HT-29 (cell line): ENCODE data around the gene SLC17A2. TPM values are rescaled to one million over a fixed set of nuclear protein-coding genes. Genes with fewer than 3 reads are reported as not detected.
"Not testable (repeated sequence)": the region's sequence is repeated elsewhere in the genome, so short reads cannot be mapped to it uniquely, and the experiment has no call there.

Source experiments
- DNase-seq: peaks from one replicate; pipeline ENCODE4 v3.0.0-alpha.2; 2015; ENCODE audit warnings: low spot score
- total RNA-seq: library from RNA; depleted of rRNA; stranded (reverse); fragments of >200 nt; shearing (Covaris generic); gene quantifications from 2 replicates; pipeline ENCODE4 v1.2.3, GENCODE V29; 2014

Gene SLC17A2
- total RNA-seq, 1 experiment from 2014 or later = not detected

DNA sequence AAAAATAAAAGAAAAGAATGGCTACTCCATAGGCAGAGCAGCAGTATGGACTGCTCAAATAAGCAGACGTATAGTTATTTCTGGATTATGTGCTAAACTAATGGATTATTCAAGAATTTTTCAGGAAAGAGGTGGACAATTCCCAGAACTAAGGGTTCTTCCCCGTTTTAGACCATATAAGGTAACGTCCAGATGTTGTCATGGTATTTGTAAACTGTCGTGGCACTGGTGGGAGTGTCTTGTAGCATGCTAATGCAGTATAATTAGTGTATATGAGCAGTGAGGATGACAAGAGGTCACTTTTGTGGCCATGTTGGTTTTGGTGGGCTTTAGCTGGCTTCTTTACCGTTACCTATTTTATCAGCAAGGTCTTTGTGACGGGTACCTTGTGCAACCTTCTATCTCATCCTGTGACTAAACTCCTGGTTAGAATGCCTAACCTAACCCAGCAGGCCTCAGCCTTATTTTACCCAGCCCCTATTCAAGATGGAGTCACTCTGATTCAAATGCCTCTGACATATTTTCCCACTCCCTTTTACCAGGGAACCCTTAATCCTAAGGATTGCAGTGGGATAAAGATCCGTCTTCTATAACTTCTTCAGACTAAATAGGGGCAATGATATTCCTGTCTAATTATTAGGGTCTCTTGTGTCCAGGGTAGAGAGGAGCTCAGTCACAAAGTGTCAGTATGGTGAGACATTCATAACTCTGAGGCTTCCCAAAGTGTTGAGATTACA lies 21.0 kb upstream of the SLC17A2 start:
- DNase-seq = no peak

DNA sequence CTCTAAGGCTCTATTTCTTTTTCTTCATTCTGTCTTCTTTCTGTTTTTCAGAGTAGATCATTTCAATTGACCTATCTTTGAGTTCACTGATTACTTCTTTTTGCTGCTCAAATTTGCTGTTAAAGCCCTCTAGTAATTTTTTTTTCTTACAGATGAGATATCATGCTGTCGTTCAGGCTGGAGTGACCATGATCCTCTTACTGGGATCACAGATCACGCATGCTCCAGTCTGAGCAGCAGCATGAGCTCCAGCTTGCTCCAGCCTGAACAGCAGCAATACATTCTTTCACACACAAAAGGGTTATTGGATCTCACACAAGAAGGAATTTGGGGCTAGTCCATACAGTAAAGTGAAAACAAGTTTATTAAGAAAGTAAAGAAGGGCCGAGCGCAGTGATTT lies 19.8 kb upstream of the SLC17A2 start:
- DNase-seq = no peak

DNA sequence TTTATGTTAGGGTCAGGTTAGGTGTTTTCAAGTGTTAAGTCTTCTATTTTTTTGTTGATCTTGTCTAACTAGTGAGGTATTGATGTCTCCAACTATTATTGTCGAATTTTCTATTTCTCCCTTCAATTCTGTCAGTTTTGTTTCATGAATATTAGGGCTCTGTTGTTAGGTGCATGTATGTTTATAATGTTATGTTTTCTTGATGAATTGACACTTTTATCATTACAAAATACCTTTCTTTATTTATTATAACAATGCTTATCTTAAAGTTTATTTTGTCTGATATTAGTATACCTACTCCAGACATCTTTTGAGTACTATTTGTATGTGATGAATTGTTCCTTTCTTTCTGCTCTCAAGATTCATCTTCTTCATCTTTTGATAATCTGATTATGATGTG lies 19.2 kb upstream of the SLC17A2 start:
- DNase-seq = no peak

DNA sequence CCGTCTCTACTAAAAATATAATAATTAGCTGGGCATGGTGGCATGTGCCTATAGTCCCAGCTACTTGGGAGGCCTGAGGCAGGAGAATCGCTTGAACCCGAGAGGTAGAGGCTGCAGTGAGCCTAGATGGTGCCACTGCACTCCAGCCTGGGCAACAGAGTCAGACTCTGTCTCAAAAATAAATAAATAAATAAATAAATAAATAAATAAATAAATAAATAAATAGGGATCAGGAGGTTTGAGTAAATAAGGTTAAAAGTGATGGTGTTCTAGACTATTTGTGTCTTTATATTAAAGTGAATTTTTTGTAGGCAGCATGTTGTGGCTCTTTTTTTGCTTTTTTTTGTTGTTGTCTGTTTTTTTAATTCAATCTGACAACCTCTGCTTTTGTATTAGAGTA lies 17.0 kb upstream of the SLC17A2 start:
- not testable (repeated sequence) for DNase-seq

DNA sequence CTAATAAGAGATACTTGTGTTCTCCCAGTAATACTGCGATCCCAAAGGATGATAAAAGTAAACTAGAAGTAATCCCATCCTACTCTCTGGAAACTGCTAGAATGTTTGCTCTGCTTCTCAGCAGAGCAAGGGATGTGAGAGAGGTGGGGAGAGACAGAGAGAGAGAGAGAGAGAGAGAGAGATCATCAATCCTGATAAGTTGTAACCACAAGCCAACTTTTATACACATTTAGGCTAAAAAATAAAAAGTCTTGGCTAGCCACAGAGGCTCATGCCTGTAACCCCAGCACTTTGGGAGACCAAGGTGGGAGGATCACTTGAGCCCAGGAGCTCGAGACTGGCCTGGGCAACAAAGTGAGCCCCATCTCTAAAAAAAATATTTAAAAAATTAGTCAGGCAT lies 16.1 kb upstream of the SLC17A2 start:
- no peak for DNase-seq

DNA sequence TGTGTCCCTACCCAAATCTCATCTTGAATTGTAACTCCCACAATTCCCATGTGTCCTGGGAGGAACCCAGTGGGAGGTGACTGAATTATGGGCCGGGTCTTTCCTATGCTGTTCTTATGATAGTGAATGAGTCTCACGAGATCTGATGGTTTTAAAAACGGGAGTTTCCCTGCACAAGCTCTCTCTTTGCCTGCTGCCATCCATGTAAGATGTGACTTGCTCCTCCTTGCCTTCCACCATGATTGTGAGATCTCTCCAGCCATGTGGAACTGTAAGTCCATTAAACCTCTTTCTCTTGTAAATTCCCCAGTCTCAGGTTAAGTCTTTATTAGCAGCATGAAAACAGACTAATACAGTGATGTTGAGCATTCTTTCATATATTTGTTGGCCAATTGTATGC lies 15.2 kb upstream of the SLC17A2 start:
- DNase-seq = not testable (repeated sequence)

DNA sequence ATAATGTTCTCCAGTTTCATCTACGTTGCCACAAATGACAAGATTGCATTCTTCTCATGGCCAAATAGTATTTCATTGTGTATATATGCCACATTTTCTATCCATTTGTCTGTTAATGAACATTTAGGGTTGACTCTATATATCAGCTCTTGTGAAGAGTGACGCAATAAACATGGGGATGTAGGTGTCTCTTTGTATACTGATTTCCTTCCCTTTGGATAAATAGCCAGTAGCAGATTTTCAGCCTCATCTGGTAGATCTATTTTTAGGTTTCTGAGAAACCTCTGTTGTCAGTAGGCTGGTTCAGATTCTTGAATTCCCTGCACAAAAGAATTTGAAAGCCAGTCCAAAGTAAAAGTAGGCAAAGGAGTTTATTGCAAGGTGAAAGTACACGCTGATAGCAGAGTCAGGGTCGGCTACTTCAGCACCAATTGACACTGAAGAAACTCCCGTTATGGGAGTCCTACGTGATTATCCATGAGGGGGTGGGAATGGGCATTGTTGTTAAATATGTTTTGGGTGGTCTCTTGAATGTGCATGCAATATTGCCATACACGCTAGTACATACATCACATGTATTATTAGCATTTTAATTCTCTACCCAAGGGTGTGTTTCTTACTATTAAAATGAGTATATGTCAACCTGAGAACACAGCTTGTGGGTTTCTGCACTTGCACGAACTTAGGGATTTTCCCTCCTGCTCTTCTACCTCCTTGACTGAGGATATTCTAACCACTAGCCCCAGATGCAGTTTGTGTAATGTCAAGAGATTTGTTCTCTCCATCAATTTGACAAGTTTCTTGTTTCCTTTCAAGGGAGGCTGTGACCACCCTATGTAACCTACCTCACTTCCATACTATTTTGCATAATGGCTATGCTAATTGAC lies 14.4 kb upstream of the SLC17A2 start:
- no peak for DNase-seq

DNA sequence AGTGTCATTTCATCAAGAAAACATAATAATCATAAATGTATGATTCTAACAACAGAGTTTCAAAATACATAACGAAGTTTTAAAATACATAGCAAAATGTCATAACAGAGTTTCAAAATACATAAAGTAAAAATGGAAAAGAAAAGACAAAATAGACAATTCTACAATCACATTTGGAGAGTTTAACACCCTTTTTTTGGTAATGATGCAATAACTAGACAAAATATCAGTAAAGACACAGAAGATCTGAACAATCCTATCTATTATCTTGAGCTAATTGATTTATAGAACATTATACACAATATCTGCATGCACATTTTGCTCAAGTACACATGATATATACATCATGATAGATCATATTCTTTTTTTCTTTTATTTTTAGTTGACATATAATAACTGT lies 13.4 kb upstream of the SLC17A2 start:
- no peak for DNase-seq

DNA sequence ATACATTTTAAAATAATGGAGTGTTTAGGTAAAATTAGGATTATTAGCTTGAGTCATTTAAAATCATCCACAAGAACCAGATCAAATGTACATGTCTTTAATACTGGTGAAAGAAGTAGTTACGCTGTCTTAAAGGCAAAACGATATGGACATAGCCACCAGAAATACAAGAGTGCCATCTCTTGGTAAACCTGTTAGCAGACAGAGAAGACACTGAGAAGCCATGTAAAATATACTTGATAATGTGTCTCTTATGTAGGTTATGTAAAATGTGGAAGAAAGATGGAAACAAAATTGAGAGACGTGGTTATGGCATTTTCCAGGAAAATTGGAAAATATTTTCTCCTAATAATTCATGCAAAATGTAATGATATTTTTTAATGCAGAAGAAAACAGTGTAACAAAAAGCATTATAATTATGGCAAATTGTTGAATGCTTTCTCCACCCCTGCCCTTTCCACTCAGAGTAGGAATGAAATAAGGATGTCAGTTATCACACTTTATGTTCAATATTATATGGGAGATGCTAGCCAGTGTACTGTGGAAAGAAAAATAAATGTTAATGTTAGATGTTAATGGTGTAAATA lies 12.2 kb upstream of the SLC17A2 start:
- DNase-seq = peak; percentile 51

DNA sequence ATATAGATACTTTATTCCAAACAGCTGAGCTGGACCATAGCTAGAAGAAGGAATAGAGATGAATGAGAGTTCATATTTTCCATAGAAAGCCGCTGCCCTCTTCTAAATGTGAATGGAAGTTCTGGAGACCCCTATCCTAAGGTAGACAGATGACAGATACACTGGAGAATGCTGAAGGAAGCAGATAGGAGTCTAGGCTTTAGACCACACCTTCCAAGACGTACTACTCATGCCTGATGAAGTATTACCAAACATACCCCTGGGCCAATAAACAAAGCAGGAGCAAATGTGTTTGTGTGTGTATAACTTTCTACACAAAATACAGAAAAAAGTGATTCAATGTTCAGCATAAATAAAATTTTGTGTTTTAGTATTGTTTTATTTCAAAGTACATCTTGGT lies 9.1 kb upstream of the SLC17A2 start:
- DNase-seq = no peak

DNA sequence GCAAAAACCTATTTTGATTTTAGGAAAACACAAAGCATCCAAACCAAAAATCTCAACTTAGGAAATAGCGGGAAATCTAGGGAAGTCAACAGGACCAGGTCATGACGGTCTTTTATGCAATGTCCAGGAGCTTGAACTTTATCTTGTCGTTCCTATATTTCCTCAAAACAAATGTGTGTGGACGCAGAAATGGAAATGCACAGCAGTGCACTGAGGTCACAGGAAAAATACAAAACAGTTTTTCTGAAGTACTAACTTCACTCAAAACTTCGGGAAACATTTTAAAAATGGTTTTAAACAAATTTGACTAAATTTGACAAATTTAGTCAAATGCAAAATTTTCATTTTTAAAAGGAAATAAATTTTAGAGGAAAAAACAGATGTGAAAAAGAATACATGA lies 5.5 kb upstream of the SLC17A2 start:
- no peak for DNase-seq

DNA sequence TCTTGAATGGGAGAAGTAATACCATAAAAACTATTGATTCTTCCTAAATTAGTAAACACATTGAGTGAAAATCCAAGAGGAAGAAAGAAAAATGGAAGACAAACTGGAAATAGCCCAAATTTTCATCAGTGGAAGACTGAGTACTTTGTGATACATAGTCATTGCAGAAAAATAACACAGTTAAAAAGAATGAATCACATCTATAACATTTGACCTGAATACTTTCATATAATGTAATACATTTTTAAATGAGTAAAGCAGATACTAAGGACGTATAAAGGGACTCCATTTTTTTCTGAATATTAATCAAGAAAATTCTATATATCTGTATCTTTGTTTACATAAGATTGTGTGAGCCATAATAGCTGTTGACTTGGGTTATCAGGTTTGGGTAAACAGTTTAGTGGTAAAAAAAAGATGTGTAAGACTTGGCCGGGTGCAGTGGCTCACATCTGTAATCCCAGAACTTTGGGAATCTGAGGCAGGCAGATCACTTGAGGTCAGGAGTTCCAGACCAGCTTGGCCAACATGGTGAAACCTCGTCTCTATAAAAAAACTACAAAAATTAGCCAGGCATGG lies 4.3 kb upstream of the SLC17A2 start:
- DNase-seq = no peak

DNA sequence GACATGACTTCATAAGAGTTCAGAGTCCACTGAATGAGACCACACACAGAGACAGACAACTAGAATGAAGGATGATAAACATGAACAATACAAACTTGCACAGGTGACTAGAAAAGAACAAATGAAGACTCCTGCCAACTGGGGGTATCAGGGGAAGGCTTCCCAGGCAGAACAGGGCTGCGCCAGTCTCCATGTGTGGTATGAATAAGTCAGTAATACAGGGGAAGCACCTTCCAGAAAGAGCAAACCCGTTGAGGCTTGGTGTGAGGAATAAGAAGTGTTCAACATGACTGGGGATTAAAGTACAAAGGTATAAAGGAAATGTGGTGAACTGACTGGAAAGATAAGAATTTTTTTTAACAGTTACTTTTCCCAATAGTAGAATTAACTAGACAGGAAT lies 3.7 kb upstream of the SLC17A2 start:
- DNase-seq = no peak

DNA sequence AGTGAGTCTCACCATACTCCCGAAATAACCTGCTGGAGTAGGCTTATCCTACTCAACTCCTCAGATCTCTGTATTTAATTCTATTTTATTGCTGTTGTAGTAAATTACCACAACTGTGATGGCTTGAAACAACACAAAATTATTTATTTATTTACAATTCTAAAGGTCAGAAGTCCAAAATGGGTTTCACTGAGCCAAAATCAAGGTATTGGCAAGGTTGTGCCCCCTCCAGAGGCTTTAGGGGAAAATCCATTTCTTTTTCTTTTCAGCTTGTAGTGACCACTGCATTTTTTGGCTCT lies 869 bp upstream of the SLC17A2 start:
- no peak for DNase-seq

DNA sequence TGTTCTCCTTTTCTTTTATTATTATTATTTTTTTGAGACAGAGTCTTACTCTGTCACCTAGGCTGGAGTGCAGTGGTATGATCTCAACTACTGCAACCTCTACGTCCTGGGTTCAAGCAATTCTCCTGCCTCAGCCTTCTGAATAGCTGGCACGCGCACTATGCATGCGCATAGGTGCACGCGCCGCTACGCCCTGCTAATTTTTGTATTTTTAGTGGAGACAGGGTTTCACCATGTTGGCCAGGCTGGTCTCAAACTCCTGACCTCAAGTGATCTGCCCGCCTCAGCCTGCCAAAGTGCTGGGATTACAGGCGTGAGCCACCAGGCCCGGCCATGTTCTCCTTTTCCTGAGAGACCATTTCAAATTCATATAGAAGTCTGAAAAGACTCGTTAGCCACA lies 706 bp downstream of the SLC17A2 start:
- DNase-seq = not testable (repeated sequence)

DNA sequence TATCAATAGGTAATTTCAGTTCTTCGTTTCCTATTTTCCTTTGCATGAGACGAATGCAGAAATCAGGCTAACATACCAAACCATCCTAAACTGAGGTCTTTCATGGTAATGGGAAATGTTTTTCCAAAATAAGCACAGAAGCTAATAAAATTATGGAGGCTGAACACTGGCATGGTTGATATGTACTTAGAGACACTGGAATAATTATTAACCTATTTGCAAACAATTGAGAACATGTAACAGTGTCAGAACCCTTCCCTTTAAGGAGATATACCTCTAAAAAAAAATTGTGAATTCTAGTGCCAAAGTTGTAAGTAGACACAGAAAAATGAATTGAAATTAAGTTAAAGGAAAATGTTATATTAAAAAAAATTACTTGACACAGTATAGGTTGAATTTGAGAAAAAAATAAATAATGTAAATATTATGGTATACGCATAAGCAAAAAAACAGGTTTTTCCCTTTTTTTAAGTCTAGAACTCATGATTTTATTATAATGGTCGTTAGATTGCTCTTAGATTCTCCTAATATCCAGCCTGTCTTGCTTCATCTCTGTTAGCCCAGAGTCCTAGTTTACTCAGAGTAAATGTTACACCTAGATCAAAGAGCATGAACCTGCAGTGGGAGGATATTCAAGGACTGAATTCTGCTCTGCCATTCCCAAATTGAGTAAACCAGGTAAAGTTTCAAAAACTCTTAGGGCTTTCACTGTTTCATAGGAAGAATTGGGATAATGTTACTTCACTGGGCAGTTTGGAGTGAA lies 1.7 kb downstream of the SLC17A2 start:
- DNase-seq = no peak

DNA sequence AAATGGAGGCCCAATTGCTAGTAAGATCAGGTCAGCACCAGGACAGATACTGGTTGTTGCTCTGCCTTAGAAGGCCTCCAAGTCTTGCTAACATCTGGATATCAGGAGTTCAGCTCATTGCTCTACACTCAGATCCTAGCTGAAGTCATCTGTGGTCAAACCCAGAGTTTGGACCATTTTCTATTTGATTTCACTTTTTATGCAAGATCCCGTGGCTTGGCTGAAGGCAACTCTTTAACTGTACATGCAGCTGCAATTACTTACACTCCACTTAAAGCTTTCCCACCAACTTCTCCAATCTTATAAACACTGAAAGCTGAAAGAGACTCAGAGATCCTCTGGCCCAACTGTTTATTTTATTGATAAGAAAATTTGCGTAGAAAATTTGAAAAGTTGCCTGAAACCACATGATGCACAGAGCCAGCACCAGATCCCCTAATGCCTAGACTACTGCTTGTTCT lies 2.7 kb downstream of the SLC17A2 start:
- DNase-seq = no peak

DNA sequence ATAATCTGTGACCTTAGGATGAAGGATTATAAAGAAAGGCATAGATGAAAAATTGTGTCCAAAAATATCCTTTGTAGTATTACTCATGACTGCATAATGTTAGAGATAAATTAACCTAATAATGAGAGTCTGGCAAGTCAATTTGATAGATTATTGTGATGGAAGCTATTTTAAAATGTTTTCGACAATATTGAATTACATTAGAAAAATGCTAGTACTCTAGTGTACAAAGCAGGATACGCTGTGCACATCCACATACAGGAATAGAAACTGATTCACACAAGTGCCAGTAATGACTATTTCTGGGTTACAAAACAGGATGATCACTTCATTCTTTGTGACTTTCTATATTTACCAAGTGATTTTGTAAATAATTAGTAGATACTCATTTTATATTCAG lies 3.3 kb downstream of the SLC17A2 start:
- DNase-seq = no peak

DNA sequence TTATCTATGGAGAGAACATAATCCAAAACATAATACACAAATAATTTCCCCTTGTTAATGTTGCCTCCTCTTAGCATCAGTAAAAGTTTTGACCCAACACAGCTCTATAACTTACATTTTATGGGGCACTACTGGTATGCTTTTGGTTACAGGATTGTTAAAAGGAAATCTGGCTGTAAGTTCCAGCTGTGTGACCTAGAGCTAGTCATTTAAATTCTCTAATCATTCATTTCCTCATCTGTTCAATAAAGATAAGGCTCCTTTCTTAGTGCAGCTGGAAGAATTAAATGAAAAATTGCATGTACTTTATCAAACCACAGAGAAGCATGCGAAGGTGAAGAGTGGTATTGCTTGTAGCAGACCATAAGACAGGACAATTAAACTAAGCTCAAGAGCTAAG lies 4.6 kb downstream of the SLC17A2 start:
- DNase-seq = no peak

DNA sequence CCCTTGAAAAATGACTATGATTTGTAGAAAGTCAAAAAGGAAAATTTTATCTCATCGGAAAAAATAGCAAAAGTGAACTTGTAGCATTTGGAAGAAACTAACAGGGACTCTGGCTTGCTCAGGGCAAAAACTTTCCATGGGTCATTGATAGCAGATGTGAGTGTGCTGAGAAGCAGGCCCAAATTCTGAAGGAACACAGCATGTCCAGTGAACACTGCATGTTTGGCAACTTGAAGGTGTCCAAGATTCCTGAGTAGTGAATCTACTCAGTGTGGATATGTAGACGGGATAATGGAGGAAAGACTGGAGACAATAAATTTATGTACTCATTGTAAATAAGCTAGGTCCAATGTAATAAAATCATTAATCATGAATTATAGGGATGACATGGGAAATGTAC lies 8.2 kb downstream of the SLC17A2 start:
- DNase-seq = no peak

DNA sequence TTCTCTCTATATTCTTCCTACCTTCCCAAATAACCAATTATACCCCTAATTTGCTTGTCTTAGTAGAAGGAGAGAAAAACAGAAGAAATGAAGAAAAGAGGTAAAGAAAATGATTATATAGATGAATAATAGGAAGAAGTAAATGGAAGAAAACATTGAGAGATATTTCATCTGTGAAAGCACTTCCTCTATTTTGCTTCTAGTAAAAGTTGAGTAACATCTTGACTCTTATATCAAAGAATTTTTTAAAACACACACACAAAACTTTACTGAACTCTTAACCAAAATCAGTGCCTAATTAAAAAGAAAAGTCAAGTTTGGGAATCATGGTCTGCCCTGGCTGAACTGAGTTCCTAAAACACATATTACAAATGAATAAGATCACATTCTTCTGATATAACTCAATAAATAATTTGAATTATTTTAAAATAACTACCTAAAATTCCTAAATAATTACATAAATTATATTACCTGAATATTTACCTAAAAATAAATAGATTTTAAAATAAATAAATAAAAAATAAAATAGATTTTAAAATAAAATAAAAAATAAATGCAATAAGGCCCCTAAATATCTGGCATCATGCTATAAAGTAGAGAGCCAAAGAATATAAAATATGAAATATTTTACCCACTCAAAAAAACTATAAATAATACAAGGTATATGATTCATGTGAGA lies 8.8 kb downstream of the SLC17A2 start:
- DNase-seq = no peak
